K562 (cell line): ENCODE results near the gene GLE1. TPM values are rescaled to one million over a fixed set of nuclear protein-coding genes. Genes with fewer than 3 reads are reported as not detected.

Experiments
- ATAC-seq: fragments of 200-7000 bp; cut with Tn5 transposase; 3 replicates; pipeline ENCODE4 v1.9.1; 2020; ENCODE audit warnings: moderate library complexity
- BruUV-seq: library from RNA; stranded (reverse); fragments of 400-500 nt; replicated peaks from 2 replicates; lab custom pipeline; 2021; lab: Mats Ljungman, UMichigan
- CTCF ChIA-PET: fragments of 300-600 bp; formaldehyde crosslinking; extraction: SDS; loops from one replicate; lab custom pipeline; 2021; ENCODE audit warnings: low intra/inter-chr PET ratio; lab: Yijun Ruan, JAX
- POLR2A ChIA-PET: fragments of 300-600, 350-650 bp; sonication (Branson Sonifier 250); formaldehyde crosslinking; extraction: SDS; loops from one replicate; lab custom pipeline; 2021; ENCODE audit warnings: antibody characterized with exemption, inconsistent platforms; lab: Yijun Ruan, JAX
- DNase-seq, 4 experiments: peaks; one replicate each; pipeline versions ENCODE4 v3.0.0 to v3.0.0-alpha.2; 2011 to 2018; ENCODE audit warnings: low spot score in 3 of 4, mixed read lengths in 3 of 4; ENCODE audit errors: extremely low read depth in 1 of 4
- FAIRE-seq: peaks from 2 replicates; lab custom pipeline; 2011; peaks lifted over from hg19 to GRCh38; lab: Jason Lieb, UNC
- H2AFZ ChIP-seq: 2 replicates; pipeline ENCODE4 v1.6.0; 2011; ENCODE audit warnings: low read depth, low read length, control low read depth, inconsistent platforms
- H3K27ac ChIP-seq: fragments of 200-600 bp; 3 replicates; pipeline ENCODE4 v1.8.0; 2011; ENCODE audit warnings: low read depth, mild to moderate bottlenecking, control low read depth, inconsistent platforms, low read length, moderate library complexity, mixed read lengths; ENCODE audit errors: extremely low read depth
- H3K27me3 ChIP-seq, 2 experiments: fragments of 300-600 bp in 1 of 2; 2 replicates in 1 of 2; 3 replicates in 1 of 2; pipeline versions ENCODE4 v1.6.0 to v1.8.0; 2011; ENCODE audit warnings: inconsistent platforms in 2 of 2, low read length in 2 of 2, mild to moderate bottlenecking in 1 of 2, mixed read lengths in 1 of 2, moderate library complexity in 1 of 2; ENCODE audit not compliant: control insufficient read depth in 2 of 2, insufficient read depth in 2 of 2
- H3K36me3 ChIP-seq: fragments of 300-600 bp; 3 replicates; pipeline ENCODE4 v1.8.0; 2011; ENCODE audit warnings: mild to moderate bottlenecking, low read length, inconsistent platforms; ENCODE audit not compliant: control insufficient read depth, insufficient read depth
- H3K4me1 ChIP-seq, 2 experiments: fragments of 200-600 bp in 1 of 2; replicated peaks in 1 of 2; 2 replicates in 1 of 2; 3 replicates in 1 of 2; pipeline versions ENCODE4 v1.5.1 to v1.8.0; 2011; ENCODE audit warnings: inconsistent platforms in 2 of 2, low read length in 2 of 2, mild to moderate bottlenecking in 1 of 2, mixed read lengths in 1 of 2, moderate library complexity in 1 of 2; ENCODE audit not compliant: control insufficient read depth in 2 of 2, insufficient read depth in 2 of 2
- H3K4me2 ChIP-seq: 2 replicates; pipeline ENCODE4 v1.6.1; 2011; ENCODE audit warnings: low read length, control low read depth, inconsistent platforms, mixed read lengths; ENCODE audit not compliant: insufficient read depth
- H3K4me3 ChIP-seq: fragments of 200-600 bp; sonication (generic), shearing (Covaris generic); 2 replicates; pipeline ENCODE4 v1.5.1; 2016; ENCODE audit warnings: control low read depth, inconsistent platforms
- H3K79me2 ChIP-seq: fragments of 200-600 bp; 3 replicates; pipeline ENCODE4 v1.8.0; 2011; ENCODE audit warnings: low read length, inconsistent platforms; ENCODE audit not compliant: control insufficient read depth, insufficient read depth
- H3K9ac ChIP-seq, 2 experiments: 2 replicates each; pipeline versions ENCODE4 v1.6.0 to v1.6.1; 2011; ENCODE audit warnings: low read depth in 2 of 2, low read length in 2 of 2, control low read depth in 1 of 2, inconsistent platforms in 1 of 2, mild to moderate bottlenecking in 1 of 2, mixed read lengths in 1 of 2; ENCODE audit not compliant: insufficient read depth in 1 of 2
- H3K9me1 ChIP-seq: one replicate; pipeline ENCODE4 v1.6.0; 2011; ENCODE audit warnings: inconsistent platforms, mild to moderate bottlenecking, low read length, moderate library complexity; ENCODE audit not compliant: control insufficient read depth, insufficient read depth
- H3K9me3 ChIP-seq: replicated peaks from 2 replicates; pipeline ENCODE4 v1.5.1; 2011; ENCODE audit warnings: low read depth, low read length, inconsistent platforms; ENCODE audit not compliant: control insufficient read depth, insufficient read depth
- H4K20me1 ChIP-seq: replicated peaks from 2 replicates; pipeline ENCODE4 v1.6.1; 2011; ENCODE audit warnings: low read length, inconsistent platforms, mixed read lengths; ENCODE audit not compliant: control insufficient read depth, insufficient read depth
- CBX1 ChIP-seq: sonication (generic); IDR thresholded peaks from 2 replicates; pipeline ENCODE4 v1.6.1; 2016; ENCODE audit warnings: antibody characterized with exemption, low read depth, mild to moderate bottlenecking
- CBX3 ChIP-seq, 2 experiments: IDR thresholded peaks; 1 replicate in 1 of 2; 2 replicates in 1 of 2; pipeline ENCODE4 v1.6.1; 2012; ENCODE audit warnings: inconsistent platforms in 2 of 2, low read length in 2 of 2, borderline replicate concordance in 1 of 2, control low read depth in 1 of 2
- COPS2 ChIP-seq: fragments of 450-650 bp; conservative IDR thresholded peaks from 2 replicates; pipeline ENCODE4 v1.6.1; 2016; ENCODE audit warnings: mild to moderate bottlenecking, moderate library complexity
- IRF1 ChIP-seq: sonication (generic); formaldehyde crosslinking; IDR thresholded peaks from 2 replicates; pipeline ENCODE4 v1.8.0; 2022; ENCODE audit warnings: missing genetic modification reagents, mild to moderate bottlenecking, borderline replicate concordance
- JUND ChIP-seq, 2 experiments: IDR thresholded peaks; 2 replicates in 1 of 2; 3 replicates in 1 of 2; pipeline ENCODE4 v1.6.1; 2011; ENCODE audit warnings: borderline replicate concordance in 2 of 2, low read depth in 2 of 2, low read length in 2 of 2, improper control_type of control experiment in 1 of 2, missing biosample characterization in 1 of 2, missing genetic modification characterization in 1 of 2, missing genetic modification reagents in 1 of 2
- KDM5B ChIP-seq: fragments of 200-600 bp; sonication (generic); IDR thresholded peaks from 2 replicates; pipeline ENCODE4 v1.6.1; 2012; ENCODE audit warnings: low read depth, mild to moderate bottlenecking, moderate library complexity, low read length, control low read depth, inconsistent platforms; ENCODE audit not compliant: insufficient replicate concordance
- MEIS2 ChIP-seq: fragments of 450-650 bp; IDR thresholded peaks from 2 replicates; pipeline ENCODE4 v1.6.1; 2014; ENCODE audit warnings: mild to moderate bottlenecking; ENCODE audit not compliant: partially characterized antibody
- POLR2AphosphoS2 ChIP-seq: IDR thresholded peaks from 2 replicates; pipeline ENCODE4 v1.6.1; 2012; ENCODE audit warnings: low read length, improper control_type of control experiment
- RCOR1 ChIP-seq, 2 experiments: IDR thresholded peaks; 2 replicates each; pipeline ENCODE4 v1.6.1; 2012; ENCODE audit warnings: low read depth in 2 of 2, low read length in 2 of 2, borderline replicate concordance in 1 of 2, improper control_type of control experiment in 1 of 2
- TOE1 ChIP-seq, 2 experiments: fragments of 450-650 bp in 1 of 2; sonication (generic) in 1 of 2; formaldehyde crosslinking in 1 of 2; IDR thresholded peaks; 2 replicates each; pipeline versions ENCODE4 v1.7.1 to v1.8.0; 2016 to 2022; ENCODE audit warnings: borderline replicate concordance in 2 of 2, mild to moderate bottlenecking in 2 of 2, antibody characterized with exemption in 1 of 2, inconsistent platforms in 1 of 2, low read depth in 1 of 2, missing genetic modification reagents in 1 of 2, moderate library complexity in 1 of 2
- TSC22D4 ChIP-seq: fragments of 450-650 bp; IDR thresholded peaks from 2 replicates; pipeline ENCODE4 v1.6.1; 2016; ENCODE audit warnings: missing genetic modification characterization, missing biosample characterization, control low read depth
- ZNF165 ChIP-seq: fragments of 250-450 bp; sonication (Bioruptor Pico); IDR thresholded peaks from 2 replicates; pipeline ENCODE4 v1.4.0; 2020; ENCODE audit warnings: borderline replicate concordance
- ZNF639 ChIP-seq, 2 experiments: fragments of 200-800 bp in 1 of 2; sonication (Bioruptor generic) in 1 of 2; sonication (generic) in 1 of 2; formaldehyde crosslinking in 1 of 2; IDR thresholded peaks in 1 of 2; conservative IDR thresholded peaks in 1 of 2; 2 replicates each; pipeline versions ENCODE4 v1.5.0 to v1.6.1; 2016 to 2020; ENCODE audit warnings: missing compliant biosample characterization in 1 of 2, missing genetic modification characterization in 1 of 2, missing genetic modification reagents in 1 of 2
- WGBS: fragments of 100-300 bp; shearing (Covaris generic); methylation state at CpG from one replicate; pipeline ENCODE4 v1.1.6; 2016; ENCODE audit warnings: low coverage, mixed read lengths; ENCODE audit not compliant: insufficient coverage; ENCODE audit errors: missing lambda C conversion rate; 5-methylcytosine and 5-hydroxymethylcytosine counted together
- in situ Hi-C: fragments of 300-500 bp; cut with MboI; formaldehyde crosslinking; loops from 4 replicates; pipeline ENCODE4 v1.15.0; 2018; ENCODE audit warnings: inconsistent platforms, mixed read lengths
- intact Hi-C: fragments of 100-400 bp; cut with micrococcal nuclease; formaldehyde crosslinking; loops from 2 replicates; pipeline ENCODE4 v1.14.2; 2022
- polyA plus RNA-seq, 8 experiments: library from polyadenylated mRNA; depleted of rRNA in 4 of 8; stranded (reverse) in 5 of 8; unstranded in 3 of 8; fragments of >200 nt; fragmentation: Nextera tagmentation in 2 of 8; fragmentation: Illumina TruSeq in 1 of 8; extraction: Ambion mirVana in 2 of 8; extraction: Trizol in 1 of 8; gene quantifications; 2 replicates each; pipeline versions ENCODE4 v1.2.1 to v1.2.3, GENCODE V29; 2011 to 2014; ENCODE audit warnings: inconsistent platforms in 1 of 8, missing spikeins in 1 of 8
- total RNA-seq, 7 experiments: library from RNA; depleted of rRNA in 6 of 7; stranded (reverse); fragments of >200 nt in 6 of 7; fragmentation: Illumina TruSeq in 2 of 7; extraction: Trizol in 2 of 7; gene quantifications; 2 replicates each; pipeline versions ENCODE4 v1.2.1 to v1.2.3, GENCODE V29; 2011 to 2021; ENCODE audit warnings: low replicate concordance in 1 of 7

The GLE1 gene
- total and polyA plus RNA-seq, 9 of the 15 experiments (the other 6 are each of a cell fraction or from before 2014, with no cell fraction given) = 15.9 to 44.8 (median 37.6) TPM

DNA sequence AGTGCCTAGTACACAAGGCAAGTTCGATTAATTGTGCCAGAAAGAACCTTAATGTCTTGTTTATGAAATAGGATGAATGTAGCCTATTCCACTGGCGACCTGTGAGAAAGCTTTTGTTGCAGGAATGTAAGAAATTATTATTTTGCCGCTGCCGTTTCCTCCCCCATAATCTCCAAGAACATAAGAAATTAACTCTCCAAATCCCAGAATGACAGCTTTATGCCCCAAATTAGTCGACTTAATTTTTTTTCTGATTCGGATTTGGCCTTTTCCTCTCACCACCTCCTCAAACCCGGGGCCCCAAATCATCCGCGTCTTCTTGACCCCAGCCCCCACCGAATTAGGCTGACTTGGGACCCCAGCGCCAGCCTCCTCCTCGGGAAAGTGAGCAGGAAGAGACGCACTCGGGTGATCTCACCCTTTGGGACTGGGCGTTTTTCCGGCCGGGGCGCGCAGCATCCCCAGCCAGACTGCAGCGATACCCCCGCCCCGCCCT, 47.2 kb downstream of the GLE1 start (continued):
- no peak for TF ChIP-seq ZNF165
- TF ChIP-seq JUND (IDR thresholded peaks at IDR 0.05; ENCODE audit: borderline replicate concordance, low read depth, low read length) = peak; percentile 55; the same call in 1 of the 2 replicates
- TF ChIP-seq JUND (tag; IDR thresholded peaks at IDR 0.05; ENCODE audit: borderline replicate concordance, low read depth, low read length) = peak; percentile 13; the same call in 1 of the 3 replicates

- Histone ChIP-seq H3K4me2 (peak within 1 kb of the TSS; percentile 72), H3K36me3 (no peaks in the 10 kb centered on the region), H3K4me1 (peaks cover 20% of the 10 kb centered on the region in 2 experiments), H4K20me1 (no peaks in the 10 kb centered on the region; the same call in 1 of the 2 replicates), H3K9me3 (no peaks in the 10 kb centered on the region), H2AFZ (peak within 1 kb of the TSS; percentile 90), H3K4me3 (peak within 1 kb of the TSS; percentile 60), H3K9me1 (no peaks in the 10 kb centered on the region), H3K79me2 (no peaks in the 10 kb centered on the region), H3K9ac (peak within 1 kb of the TSS; percentile 46 to 89; a peak in 3 of 4 replicates), H3K27me3 (peaks cover 4 to 9% of the 10 kb centered on the region in 2 experiments; a peak in 2 of 5 replicates), H3K27ac (peak within 1 kb of the TSS; percentile 48; the same call in 1 of the 3 replicates)
- ChIA-PET CTCF (interaction anchor here (0.7 kb wide), 1 partner anchor 115 kb away, joined by 5 read pairs; no protein-coding TSS in a partner anchor), POLR2A (interaction anchor here (0.5 to 3.6 kb wide), 10 partner anchors 10 to 192 kb away, joined by 3 to 27 read pairs (median 4); partner anchors contain the start of gene GLE1)
- in situ Hi-C loops (no loop called here), intact Hi-C loops (loop anchor here (5.0 to 10.0 kb wide), 3 partner anchors 50 to 187 kb away; partner anchors contain the start of gene GLE1)
- WGBS = under 1% methylated on average over 39 of the region's 81 CpGs
- ATAC-seq (peak; percentile 94), FAIRE-seq (peak; percentile 70), DNase-seq (peak; percentile 92 to 97 (median 97))
- no TSS peak for BruUV-seq
- TF ChIP-seq CBX3 (IDR thresholded peaks at IDR 0.05; ENCODE audit: borderline replicate concordance in 1 of 2, low read length in 2 of 2) (no peak; a peak in 1 of 3 replicates), COPS2 (no peak), IRF1 (CRISPR knock-in tag) (no peak), MEIS2 (peak; percentile 1), POLR2AphosphoS2 (no peak), KDM5B (peak; percentile 86), TSC22D4 (tag) (no peak), ZNF639 (CRISPR knock-in tag; conservative IDR thresholded peaks at IDR 0.05 in 1 of 2, IDR thresholded peaks at IDR 0.05 in 1 of 2) (peak in 1 of 2 experiments; percentile 75; a peak in 2 of 4 replicates), RCOR1 (IDR thresholded peaks at IDR 0.05; ENCODE audit: borderline replicate concordance in 1 of 2, low read depth in 2 of 2, low read length in 2 of 2) (peak in 1 of 2 experiments; percentile 76; a peak in 1 of 4 replicates), CBX1 (no peak), TOE1 (IDR thresholded peaks at IDR 0.05; ENCODE audit: borderline replicate concordance) (no peak), TOE1 (CRISPR knock-in tag; IDR thresholded peaks at IDR 0.05; ENCODE audit: borderline replicate concordance, low read depth) (no peak)
Observed at GRCh38 chr9:128552153-128552743, 47.7 kb downstream of the GLE1 start, which contains the start of gene SPTAN1. Gene SPTAN1, plus strand, starts transcription at chr9:128552587. Its CDS starts 14,154 bp downstream, at chr9:128566741.
